ENCODE measurements around the gene ZCCHC4.

The ZCCHC4 gene

DNA sequence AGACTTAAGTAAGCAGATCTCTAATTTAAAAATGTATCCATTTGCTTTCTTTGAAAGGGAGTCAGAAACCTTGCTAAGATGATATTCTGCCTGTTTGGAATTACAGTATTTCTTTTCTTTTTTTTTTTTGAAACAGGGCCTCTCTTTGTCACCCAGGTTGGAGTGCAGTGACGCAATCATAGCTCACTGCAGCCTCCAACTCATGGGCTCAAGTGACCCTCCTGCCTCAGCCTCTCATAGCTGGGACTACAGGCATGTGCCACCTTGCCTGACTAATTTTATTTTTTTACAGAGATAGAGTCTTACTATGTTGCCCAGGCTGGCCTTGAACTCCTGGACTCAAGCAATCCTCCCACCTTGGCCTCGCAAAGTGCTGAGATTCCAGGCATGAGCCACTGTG is 104.4 kb downstream of the ZCCHC4 start:
- no peaks in the 10 kb centered on the region for H3K9me3 ChIP-seq (ENCODE audit: control insufficient read depth, insufficient read depth, low read length)
- 0 out of 2 replicates have a peak, but pooled peaks cover 3% of the 10 kb centered on the region for H3K36me3 ChIP-seq (ENCODE audit: insufficient read depth, low read length)
- no peak overlapping the region for H3K9ac ChIP-seq (ENCODE audit: low read depth, low read length)

More for the DNA sequence above, 104.4 kb downstream of the ZCCHC4 start:
- H3K4me1 ChIP-seq (ENCODE audit: insufficient read depth, low read length) = no peaks in the 10 kb centered on the region
